ENCODE measurements around the gene CNPY3.
"Not testable (repeated sequence)": the region's sequence is repeated elsewhere in the genome, so short reads cannot be mapped to it uniquely, and the experiment has no call there.

The CNPY3 gene

DNA sequence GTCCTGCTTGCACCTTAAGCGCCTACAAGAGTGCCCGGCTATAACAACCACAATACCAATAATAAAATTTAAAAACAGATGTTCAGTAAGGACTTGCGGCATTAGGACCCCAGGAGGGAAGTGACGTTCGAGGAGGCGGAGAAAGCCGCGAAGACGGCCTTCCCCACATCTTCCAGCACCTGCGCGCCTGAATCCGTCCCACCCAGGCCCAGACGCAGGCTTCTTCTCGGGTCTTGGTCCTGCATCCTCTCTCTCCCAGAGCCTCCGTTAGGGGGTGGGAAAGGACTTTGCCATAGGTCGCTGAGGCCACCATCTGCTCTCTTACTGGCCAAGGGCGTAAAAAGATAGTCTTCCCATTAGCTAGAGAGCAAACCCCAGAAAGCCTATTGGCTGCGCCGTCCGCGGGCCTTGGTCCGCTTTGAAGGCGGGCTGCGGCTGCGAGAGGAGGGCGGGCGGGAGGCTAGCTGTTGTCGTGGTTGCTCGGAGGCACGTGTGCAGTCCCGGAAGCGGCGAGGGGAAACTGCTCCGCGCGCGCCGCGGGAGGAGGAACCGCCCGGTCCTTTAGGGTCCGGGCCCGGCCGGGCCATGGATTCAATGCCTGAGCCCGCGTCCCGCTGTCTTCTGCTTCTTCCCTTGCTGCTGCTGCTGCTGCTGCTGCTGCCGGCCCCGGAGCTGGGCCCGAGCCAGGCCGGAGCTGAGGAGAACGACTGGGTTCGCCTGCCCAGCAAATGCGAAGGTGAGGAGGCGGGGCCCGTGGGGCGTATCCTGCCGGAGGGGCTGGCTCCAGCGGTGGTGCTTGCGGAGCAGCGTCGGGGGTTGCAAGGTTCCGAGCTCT is at the start of gene CNPY3:
TSS of gene CNPY3 (plus strand) at position 495 of the 835 bp plus-strand sequence. CDS start at position 586, 91 bp downstream.
- FAIRE-seq: peak; percentile 90
- peak; percentile 96 for DNase-seq (ENCODE audit: insufficient read length, low spot score)

- not testable (repeated sequence) for FAIRE-seq
These were observed 49.0 kb upstream of the CNPY3 start for GRCh38 chr6:42880240-42880817.

DNA sequence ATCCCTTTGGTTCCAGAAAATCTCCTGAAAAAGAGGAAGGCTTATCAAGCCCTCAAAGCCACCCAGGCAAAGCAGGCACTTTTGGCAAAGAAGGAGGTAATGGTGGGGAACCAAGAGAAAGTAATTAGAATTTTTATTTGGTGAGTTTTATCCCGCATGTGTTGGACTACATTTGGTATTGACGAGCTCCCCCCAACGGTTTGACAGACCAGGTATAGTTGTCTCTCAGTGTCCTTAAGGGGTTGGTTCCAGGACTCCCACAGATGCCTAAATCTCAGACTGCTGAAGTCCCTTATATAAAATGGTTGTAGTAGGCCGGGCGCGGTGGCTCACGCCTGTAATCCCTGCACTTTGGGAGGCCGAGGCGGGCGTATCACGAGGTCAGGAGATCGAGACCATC is 48.4 kb upstream of the CNPY3 start:
- not testable (repeated sequence) for FAIRE-seq; DNase-seq (ENCODE audit: insufficient read length, low spot score)

More at GRCh38 chr6:42880240-42880817, 49.0 kb upstream of the CNPY3 start:
- not testable (repeated sequence) for DNase-seq (ENCODE audit: insufficient read length, low spot score)

- DNase-seq (ENCODE audit: insufficient read length, low spot score): no peak
- FAIRE-seq: no peak
These were observed 43.6 kb upstream of the CNPY3 start for GRCh38 chr6:42885702-42886101.

DNA sequence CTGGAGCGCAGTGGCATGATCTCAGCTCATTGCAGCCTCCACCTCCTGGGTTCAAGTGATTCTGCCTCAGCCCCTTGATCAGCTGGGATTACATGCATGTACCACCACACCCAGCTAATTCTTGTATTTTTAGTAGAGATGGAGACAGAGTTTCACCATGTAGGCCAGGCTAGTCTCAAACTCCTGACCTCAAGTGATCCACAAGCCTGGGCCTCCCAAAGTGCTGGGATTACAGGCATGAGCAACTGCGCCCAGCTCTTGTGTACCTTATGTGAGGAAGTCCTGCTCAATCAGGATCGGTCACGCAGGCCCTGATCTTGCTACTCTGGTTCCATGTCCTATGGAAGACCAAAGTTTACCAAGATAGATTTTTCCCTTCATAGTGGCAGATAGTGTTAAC is 41.1 kb upstream of the CNPY3 start:
- DNase-seq (ENCODE audit: insufficient read length, low spot score); FAIRE-seq: not testable (repeated sequence)

DNA sequence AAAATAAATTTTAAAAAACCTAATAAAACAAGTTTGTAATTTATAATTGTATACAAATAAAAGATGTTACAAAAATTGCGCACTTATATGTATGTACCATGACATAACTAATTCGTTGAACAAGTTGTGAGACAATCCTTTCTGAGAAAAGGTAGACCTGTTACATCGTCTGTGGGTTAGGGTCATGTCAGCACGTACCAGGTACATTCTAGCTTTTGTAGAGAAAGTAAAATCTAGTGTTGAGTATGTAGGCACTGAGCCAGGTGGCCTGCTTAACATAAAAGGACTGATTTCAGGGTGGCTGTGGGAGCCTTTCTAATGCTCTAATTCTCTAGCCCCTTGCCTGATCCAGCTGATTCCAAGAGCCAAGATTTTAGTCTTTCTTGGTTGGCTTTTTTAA is 39.5 kb upstream of the CNPY3 start:
- DNase-seq (ENCODE audit: insufficient read length, low spot score) (no peak), FAIRE-seq (no peak)

DNA sequence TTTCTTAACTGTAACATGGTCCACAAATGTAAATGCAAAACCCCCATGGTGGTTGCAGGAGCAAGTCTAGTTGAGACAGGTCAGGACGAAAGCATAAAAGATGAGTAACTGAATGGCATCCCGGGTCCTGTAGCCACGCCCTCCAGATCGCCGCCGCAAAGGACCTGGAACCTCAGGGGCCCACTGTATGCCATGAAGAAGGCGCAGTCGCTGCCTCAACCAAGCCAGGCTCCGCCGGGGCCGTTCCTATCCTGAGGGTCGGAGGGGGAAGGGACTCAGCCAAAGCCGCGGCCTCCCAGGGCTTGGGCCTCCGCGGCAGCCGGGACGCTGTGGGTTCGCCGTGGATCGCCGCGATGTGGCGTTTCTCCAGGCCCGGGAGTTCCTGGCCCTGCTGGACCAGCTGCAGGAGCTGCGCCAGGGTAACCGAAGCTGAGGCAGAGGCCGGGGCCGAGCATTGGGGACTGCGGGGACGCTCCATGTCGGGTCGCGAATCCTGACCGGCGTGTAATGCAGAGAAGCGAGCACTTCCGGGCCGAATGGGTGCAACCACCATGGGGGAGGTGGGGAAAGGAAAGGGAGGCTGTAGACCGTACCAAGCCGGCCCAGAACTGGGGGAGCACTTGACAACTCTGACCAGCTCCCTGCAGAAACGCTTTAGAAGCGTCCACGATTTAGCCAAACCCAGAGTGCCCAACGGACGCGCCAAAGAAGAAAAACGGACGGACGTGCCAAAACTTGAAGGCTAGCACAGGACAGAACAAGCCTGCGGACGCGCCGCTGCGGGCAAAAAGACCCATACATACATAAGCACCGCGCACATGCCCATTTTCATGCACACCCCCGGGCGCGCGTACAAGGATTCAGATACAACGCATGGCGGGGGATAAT is 38.7 kb upstream of the CNPY3 start:
- FAIRE-seq: peak; percentile 70
- DNase-seq (ENCODE audit: insufficient read length, low spot score): peak; percentile 94

GRCh38 chr6:42891199-42891722 is 38.0 kb upstream of the CNPY3 start:
- DNase-seq (ENCODE audit: insufficient read length, low spot score) (no peak), FAIRE-seq (no peak)

- not testable (repeated sequence) for FAIRE-seq
These were observed 35.0 kb upstream of the CNPY3 start for GRCh38 chr6:42894041-42894828.

GRCh38 chr6:42896178-42896719 is 33.0 kb upstream of the CNPY3 start:
- FAIRE-seq (no peak), DNase-seq (ENCODE audit: insufficient read length, low spot score) (no peak)

More at GRCh38 chr6:42894041-42894828, 35.0 kb upstream of the CNPY3 start:
- DNase-seq (ENCODE audit: insufficient read length, low spot score): not testable (repeated sequence)

DNA sequence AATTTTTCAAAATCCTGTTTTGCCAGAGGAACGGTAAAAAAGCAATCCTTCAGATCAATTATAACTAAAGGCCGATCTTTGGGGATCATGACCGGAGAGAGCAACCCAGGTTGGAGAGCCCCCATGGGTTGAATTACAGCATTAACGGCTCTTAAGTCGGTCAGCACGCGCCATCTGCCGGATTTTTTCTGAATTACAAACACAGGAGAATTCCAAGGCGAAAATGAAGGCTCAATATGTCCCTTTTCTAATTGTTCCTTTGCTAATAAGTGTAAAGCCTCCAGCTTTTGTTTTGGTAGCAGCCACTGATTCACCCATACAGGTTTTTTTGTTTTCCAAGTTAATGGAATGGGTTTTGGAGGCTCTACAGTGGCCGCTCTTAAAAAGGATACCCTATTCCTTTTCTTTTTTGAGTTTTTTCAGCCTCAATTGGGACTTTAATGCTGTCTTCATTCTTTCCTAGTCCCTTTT is 30.4 kb upstream of the CNPY3 start:
- FAIRE-seq (no peak), DNase-seq (ENCODE audit: insufficient read length, low spot score) (no peak)

DNA sequence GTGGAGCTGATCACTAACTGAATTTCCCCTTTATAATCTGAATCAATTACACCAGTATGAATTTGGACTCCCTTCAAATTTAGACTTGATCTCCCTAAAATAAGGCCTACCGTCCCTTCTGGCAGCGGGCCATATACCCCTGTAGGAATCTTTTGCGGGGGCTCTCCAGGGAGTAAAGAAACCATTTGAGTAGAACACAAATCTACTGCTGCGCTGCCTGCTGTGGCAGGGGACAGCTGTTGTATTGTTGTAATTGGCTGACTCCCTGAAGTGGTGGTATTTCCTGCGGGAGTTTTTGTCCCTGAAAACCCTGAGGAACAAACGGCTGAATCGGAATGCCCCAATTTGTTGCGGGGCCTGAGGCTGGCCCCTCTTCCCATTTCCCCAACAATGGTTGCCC is 29.4 kb upstream of the CNPY3 start:
- FAIRE-seq (no peak), DNase-seq (ENCODE audit: insufficient read length, low spot score) (no peak)

GRCh38 chr6:42901538-42901957 is 27.7 kb upstream of the CNPY3 start:
- peak; percentile 68 for DNase-seq (ENCODE audit: insufficient read length, low spot score)
- peak; percentile 52 for FAIRE-seq

DNA sequence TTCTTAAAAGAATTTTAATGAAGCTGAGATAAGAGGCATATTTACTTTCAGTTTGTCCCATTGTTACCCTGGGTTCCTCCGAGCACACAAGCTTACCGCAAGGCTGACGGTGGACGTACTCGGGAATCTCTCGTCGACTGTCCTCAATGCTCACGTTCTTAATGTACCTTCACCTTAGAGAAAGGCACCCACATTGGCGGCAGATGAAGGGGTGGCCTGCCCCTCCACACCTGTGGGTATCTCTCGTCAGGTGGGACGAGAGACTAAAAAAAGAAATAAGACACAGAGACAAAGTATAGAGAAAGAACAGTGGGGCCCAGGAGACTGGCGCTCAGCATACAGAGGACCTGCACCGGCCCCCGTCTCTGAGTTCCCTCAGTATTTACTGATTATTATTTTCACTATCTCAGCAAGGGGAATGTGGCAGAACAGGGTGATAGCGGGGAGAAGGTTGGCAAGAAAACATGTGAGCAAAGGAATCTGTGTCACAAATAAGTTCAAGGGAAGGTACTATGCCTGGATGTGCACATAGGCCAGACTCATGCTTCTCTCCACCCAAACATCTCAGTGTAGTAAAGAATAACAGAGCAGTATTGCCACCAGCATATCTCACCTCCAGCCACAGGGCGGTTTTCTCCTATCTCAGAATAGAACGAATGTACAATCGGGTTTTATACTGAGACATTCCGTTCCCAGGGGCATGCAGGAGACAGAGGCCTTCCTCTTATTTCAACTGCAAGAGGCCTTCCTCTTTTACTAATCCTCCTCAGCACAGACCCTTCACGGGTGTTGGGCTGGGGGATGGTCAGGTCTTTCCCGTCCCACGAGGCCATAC is 26.6 kb upstream of the CNPY3 start:
- not testable (repeated sequence) for DNase-seq (ENCODE audit: insufficient read length, low spot score); FAIRE-seq

DNA sequence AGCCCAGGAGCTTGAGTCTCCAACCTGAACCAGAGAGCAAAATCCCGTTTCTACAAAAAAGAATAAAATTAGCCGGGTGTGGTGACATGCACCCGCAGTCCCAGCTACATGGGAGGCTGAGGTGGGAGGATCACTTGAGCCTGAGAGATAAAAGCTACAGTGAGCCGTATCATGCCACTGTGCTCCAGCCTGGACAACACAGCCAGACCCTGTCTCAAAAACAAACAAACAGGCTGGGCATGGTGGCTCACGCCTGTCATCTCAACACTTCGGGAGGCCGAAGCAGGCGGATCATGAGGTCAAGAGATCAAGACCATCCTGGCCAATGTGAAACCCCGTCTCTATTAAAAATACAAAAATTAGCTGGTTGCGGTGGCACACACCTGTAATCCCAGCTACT is 24.8 kb upstream of the CNPY3 start:
- FAIRE-seq: no peak
- DNase-seq (ENCODE audit: insufficient read length, low spot score): no peak

GRCh38 chr6:42907336-42907735 is 21.9 kb upstream of the CNPY3 start:
- DNase-seq (ENCODE audit: insufficient read length, low spot score): no peak
- FAIRE-seq: no peak

GRCh38 chr6:42909835-42910234 is 19.4 kb upstream of the CNPY3 start:
- no peak for FAIRE-seq
- DNase-seq (ENCODE audit: insufficient read length, low spot score): no peak

DNA sequence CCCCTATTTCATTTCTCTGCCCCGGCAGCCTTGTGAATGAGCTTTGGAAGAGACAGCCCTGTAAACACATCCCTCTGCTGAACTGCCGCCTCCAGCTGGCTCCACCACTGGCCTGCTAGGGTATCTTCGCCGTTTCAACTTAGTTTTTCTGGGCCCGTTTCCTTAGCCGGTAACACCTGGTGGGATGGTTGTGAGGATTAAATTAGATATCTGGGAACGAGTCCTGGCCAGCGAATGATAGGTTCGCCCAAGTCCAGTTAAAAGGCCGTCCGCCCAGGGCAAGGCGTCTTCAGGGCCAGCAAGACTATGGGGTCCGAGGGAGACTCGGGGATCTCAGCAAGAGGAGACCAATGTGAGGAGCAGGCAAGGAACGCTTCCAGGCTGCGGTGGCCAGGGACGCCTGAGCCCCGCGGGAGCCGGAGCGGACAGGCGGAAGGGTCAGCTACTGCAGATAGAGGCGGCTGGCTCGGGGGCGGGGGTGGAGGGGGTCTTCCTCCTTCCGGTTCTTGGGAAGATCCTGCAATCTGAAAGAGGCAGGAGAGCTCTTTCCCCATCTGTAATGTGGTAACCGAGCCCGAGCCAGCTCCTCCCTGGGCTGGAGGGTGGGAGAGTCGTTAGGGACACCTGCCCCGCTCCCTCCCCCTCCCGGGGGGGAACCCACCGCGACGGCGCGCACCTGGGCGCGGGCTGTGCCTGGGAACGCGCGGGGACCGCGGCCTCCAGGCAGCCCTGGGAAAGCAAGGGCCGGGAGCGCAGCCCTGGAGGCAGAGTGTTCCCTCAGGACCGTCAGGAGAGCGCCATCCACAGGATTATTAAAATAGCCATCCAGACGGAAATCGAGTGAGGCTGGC is 17.9 kb upstream of the CNPY3 start:
- FAIRE-seq: no peak
- no peak for DNase-seq (ENCODE audit: insufficient read length, low spot score)
